Ureter (tissue), 1 donor: ENCODE measurements around the gene HOXA11. TPM values are rescaled to one million over a fixed set of nuclear protein-coding genes. Genes with fewer than 3 reads are reported as not detected.

Source experiments
- DNase-seq: peaks from one replicate; pipeline ENCODE4 v3.0.0-alpha.2; 2020; ENCODE audit warnings: low spot score
- total RNA-seq: library from RNA; stranded (reverse); gene quantifications from one replicate; pipeline ENCODE4 v1.2.4, GENCODE V29; 2023
- donor health status: DM: yes; HTN: yes; CAD: no.

Gene HOXA11
- total RNA-seq, 1 donor from 2014 or later, result 16.6 TPM

- no peak for DNase-seq
Measured at GRCh38 chr7:27169658-27170425, 15.2 kb downstream of the HOXA11 start.

GRCh38 chr7:27168265-27168947, 16.6 kb downstream of the HOXA11 start:
- no peak for DNase-seq

DNA sequence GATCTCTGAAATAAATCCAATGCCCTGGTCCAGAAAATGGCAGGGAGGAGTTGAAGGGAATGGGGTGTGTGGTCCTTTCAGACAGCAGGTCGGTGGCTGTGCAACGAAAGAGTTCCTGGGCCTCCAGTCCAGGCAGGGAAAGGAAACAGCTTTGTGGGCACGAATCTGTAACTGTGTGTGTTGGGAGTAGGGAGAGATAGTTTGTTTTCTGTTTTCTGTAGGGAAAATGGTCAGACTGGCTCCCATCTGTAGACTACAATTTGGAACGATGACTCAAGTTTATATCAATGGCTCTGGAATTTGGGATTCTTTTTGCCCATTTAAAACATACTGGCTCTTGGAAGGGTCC, 17.1 kb downstream of the HOXA11 start:
- DNase-seq, result no peak

DNA sequence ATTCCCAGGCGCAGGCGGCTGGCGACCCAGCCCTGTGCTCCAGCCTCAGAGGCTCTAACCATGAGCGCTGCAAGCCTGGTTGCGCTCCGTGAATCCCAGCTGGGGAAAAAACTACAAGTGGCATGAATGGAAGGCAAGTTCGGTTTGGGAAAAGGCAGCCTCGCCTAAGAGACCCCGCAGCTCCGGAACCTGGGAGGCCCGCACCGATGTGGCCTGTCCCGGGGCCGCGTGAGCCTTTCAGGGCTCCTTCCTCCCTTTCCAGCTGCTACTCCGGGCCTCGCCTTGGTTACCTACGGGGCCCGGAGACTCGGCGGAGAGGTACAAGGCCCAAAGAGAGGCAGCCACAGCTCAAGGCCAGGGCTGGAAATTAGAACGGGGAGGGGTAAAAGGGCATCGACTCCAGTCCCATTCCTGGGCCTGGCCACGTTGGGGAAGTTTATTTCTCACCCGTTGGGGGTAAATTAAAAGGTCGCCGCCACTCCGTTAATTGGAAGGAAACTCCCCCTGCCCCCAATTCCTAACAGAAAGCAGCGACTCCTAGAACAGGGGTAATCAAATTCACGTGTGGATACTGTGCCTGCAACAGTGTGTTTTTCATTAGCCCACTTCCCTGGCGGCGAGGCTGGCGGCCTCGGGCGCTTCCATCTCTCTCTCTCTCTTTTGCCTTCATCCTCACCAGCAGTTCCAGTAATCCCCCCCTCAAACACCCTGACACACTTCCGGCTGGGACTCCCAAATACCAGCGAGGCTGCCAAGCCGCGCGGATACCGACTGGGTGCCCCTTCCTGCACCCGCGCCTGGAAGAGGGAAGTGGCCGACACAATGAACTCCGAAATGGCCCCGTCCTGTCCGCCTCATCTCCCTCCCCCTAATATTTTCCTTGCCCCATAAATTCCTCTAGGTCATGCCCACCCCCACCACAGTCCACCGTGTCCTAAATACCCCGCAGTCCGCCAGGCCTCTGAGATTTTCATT, 18.2 kb downstream of the HOXA11 start:
- DNase-seq, result no peak

- no peak for DNase-seq
Measured at GRCh38 chr7:27165996-27166530, 19.0 kb downstream of the HOXA11 start.

DNA sequence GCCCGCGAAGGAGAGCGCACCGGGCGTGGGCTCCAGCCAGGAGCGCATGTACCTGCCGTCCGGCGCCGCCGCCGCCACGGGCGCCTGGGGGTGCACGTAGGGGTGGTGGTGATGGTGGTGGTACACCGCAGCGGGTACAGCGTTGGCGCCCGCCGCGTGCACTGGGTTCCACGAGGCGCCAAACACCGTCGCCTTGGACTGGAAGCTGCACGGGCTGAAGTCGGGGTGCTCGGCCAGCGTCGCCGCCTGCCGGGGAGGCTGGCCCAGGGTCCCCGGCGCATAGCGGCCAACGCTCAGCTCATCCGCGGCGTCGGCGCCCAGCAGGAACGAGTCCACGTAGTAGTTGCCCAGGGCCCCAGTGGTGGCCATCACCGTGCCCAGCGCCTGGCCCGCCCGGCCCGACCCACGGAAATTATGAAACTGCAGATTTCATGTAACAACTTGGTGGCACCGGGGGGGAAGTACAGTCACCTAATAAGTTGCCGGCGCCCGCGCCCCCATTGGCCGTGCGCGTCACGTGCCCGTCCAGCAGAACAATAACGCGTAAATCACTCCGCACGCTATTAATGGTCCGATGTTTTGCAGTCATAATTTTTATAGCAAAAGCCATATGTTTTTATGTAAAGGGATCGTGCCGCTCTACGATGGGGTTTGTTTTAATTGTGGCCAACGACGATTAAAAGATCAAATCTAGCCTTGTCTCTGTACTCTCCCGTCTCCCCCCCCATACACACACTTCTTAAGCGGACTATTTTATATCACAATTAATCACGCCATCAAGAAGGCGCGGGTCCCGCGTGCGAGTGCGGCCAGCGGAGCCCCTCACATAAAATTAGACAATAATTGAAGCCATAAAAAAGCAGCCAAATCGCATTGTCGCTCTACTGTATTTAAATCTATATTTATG, 19.7 kb downstream of the HOXA11 start, which contains the start of gene HOXA9:
HOXA9 (minus strand) TSS at position 449 of the 907 bp plus-strand sequence; CDS start at position 369, 80 bp downstream.
- DNase-seq, result peak; percentile 87

- DNase-seq, result no peak
Measured at GRCh38 chr7:27164367-27165088, 20.5 kb downstream of the HOXA11 start.

DNA sequence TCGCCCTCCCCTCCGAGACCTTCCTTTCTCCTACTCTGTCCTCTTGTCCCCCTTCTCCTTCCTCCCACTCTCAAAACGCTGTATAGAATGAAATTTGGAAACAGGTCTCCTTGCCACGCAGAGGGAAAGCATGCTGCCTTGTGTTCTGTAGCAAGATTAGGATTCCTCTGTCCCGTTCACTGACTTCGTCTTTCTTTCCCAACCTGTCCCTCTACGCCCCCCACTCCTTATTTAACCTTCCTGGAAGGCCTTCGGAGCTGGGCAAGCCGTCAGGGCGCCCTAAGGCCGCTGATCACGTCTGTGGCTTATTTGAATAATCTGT, 21.0 kb downstream of the HOXA11 start:
- no peak for DNase-seq

GRCh38 chr7:27163288-27164044, 21.6 kb downstream of the HOXA11 start:
- no peak for DNase-seq

- DNase-seq, result no peak
Measured at GRCh38 chr7:27162561-27163287, 22.3 kb downstream of the HOXA11 start.

GRCh38 chr7:27161721-27162560, 23.1 kb downstream of the HOXA11 start:
- DNase-seq, result peak; percentile 46

- no peak for DNase-seq
Measured at GRCh38 chr7:27161214-27161720, 23.8 kb downstream of the HOXA11 start.

GRCh38 chr7:27160546-27161213, 24.4 kb downstream of the HOXA11 start:
- DNase-seq, result peak; percentile 90

DNA sequence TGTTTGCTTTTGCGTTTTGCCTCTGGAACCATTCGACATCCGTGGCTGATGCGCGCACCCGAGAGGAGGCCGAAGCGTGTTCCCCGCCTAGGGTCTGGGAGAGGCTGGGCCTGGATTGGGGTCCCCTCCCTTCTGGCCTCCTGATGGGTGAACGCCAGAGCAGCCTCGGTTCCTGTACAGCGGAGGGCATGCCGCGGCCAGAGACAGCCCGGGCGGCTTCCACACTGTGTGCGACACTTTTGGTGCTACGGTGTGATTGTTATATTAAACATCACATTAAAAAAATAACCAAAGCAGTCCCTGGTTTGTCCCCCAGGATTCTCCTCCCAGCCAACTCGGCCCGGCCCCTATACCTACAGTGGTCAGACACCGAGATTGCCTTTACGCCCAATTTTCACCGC, 24.9 kb downstream of the HOXA11 start:
- DNase-seq, result peak; percentile 44

GRCh38 chr7:27159266-27160144, 25.5 kb downstream of the HOXA11 start:
- peak; percentile 37 for DNase-seq
